Stomach (tissue), 9 donors: Measurements from ENCODE around the gene TEFM. TPM values are rescaled to one million over a fixed set of nuclear protein-coding genes. Genes with fewer than 3 reads are reported as not detected.
"Not testable (repeated sequence)": the region's sequence is repeated elsewhere in the genome, so short reads cannot be mapped to it uniquely, and the experiment has no call there.

Experiments used
- DNase-seq, 2 donors: peaks; one replicate each; pipeline versions ENCODE4 v3.0.0 to v3.0.0-alpha.2; 2013 to 2019
- H3K27ac ChIP-seq, 5 donors: fragments of 200-600 bp in 4 of 5; sonication (generic) in 4 of 5; one replicate each; pipeline ENCODE4 v1.5.1; 2013 to 2019; ENCODE audit warnings: mild to moderate bottlenecking in 1 of 5, moderate library complexity in 1 of 5
- H3K27me3 ChIP-seq, 3 donors: fragments of 200-600 bp; sonication (generic); one replicate each; pipeline ENCODE4 v1.5.1; 2017 to 2019; ENCODE audit warnings: mixed run types in 1 of 3
- H3K36me3 ChIP-seq, 4 donors: fragments of 200-600 bp; sonication (generic); 1 replicate in 3 of 4; 2 replicates in 1 of 4; pipeline ENCODE4 v1.5.1; 2016 to 2019
- H3K4me1 ChIP-seq, 4 donors: fragments of 200-600 bp; sonication (generic); one replicate each; pipeline ENCODE4 v1.5.1; 2016 to 2019
- H3K4me3 ChIP-seq, 4 donors: fragments of 200-600 bp; sonication (generic) in 3 of 4; one replicate each; pipeline ENCODE4 v1.5.1; 2016 to 2019; ENCODE audit warnings: mild to moderate bottlenecking in 1 of 4
- H3K9me3 ChIP-seq, 4 donors: fragments of 200-600 bp; sonication (generic); one replicate each; pipeline ENCODE4 v1.5.1; 2016 to 2019
- EP300 ChIP-seq: sonication (generic); formaldehyde crosslinking; IDR thresholded peaks from one replicate; pipeline ENCODE4 v1.6.1; 2017; ENCODE audit warnings: antibody characterized with exemption
- POLR2A ChIP-seq, 4 donors: fragments of 450-650 bp; IDR thresholded peaks; one replicate each; pipeline ENCODE4 v1.6.1; 2016; ENCODE audit warnings: antibody characterized with exemption in 4 of 4, control low read depth in 2 of 4, mild to moderate bottlenecking in 1 of 4, moderate library complexity in 1 of 4
- POLR2AphosphoS5 ChIP-seq, 3 donors: sonication (generic); formaldehyde crosslinking; IDR thresholded peaks; one replicate each; pipeline ENCODE4 v1.6.1; 2016; ENCODE audit warnings: antibody characterized with exemption in 3 of 3
- WGBS, 5 donors: extraction: QIAGEN DNeasy Blood & Tissue Kit in 3 of 5; methylation state at CpG; one replicate each; pipeline versions ENCODE4 v1.1.5 to v1.1.7; 2013 to 2018; 5-methylcytosine and 5-hydroxymethylcytosine counted together
- intact Hi-C: fragments of 100-400 bp; cut with DNase I; formaldehyde crosslinking; loops from one replicate; pipeline ENCODE4 v1.15.1; 2023; ENCODE audit warnings: low total_unique reads
- polyA plus RNA-seq, 3 donors: library from polyadenylated mRNA; stranded (reverse); fragments of 200-250 nt; gene quantifications; one replicate each; pipeline ENCODE4 v1.2.3, GENCODE V29; 2013
- total RNA-seq, 5 donors: library from RNA; depleted of rRNA; stranded (reverse); fragments of >200 nt; gene quantifications; one replicate each; pipeline versions ENCODE4 v1.1.0 to v1.2.3, GENCODE V29; 2014 to 2016
- TF ChIP-seq, protein P1 (sequence below), 7 experiments: fragments of 450-650 bp in 4 of 7; fragments of 200-600 bp in 3 of 7; sonication (generic) in 3 of 7; IDR thresholded peaks; one replicate each; pipeline ENCODE4 v1.5.1; 2016 to 2019; ENCODE audit warnings: antibody characterized with exemption in 7 of 7, control low read depth in 2 of 7, mild to moderate bottlenecking in 1 of 7
- donor health status: healthy with polysubstance abuse.
- donor health status: Bipolar disorder and iron deficiency.
- donor health status: healthy.

The TEFM gene
- total and polyA plus RNA-seq, 8 donors: 5.9 to 40.3 (median 12.4) TPM

- TF ChIP-seq POLR2AphosphoS5 (IDR thresholded peaks at IDR 0.05) (no peak), POLR2A (IDR thresholded peaks at IDR 0.05) (no peak), EP300 (no peak)
- TF ChIP-seq, protein P1, sequence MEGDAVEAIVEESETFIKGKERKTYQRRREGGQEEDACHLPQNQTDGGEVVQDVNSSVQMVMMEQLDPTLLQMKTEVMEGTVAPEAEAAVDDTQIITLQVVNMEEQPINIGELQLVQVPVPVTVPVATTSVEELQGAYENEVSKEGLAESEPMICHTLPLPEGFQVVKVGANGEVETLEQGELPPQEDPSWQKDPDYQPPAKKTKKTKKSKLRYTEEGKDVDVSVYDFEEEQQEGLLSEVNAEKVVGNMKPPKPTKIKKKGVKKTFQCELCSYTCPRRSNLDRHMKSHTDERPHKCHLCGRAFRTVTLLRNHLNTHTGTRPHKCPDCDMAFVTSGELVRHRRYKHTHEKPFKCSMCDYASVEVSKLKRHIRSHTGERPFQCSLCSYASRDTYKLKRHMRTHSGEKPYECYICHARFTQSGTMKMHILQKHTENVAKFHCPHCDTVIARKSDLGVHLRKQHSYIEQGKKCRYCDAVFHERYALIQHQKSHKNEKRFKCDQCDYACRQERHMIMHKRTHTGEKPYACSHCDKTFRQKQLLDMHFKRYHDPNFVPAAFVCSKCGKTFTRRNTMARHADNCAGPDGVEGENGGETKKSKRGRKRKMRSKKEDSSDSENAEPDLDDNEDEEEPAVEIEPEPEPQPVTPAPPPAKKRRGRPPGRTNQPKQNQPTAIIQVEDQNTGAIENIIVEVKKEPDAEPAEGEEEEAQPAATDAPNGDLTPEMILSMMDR (IDR thresholded peaks at IDR 0.05): no peak
- 56 to 62% (median 60%) methylated on average over 5 of the region's 5 CpGs for WGBS, 5 donors
- no peaks in the 10 kb centered on the region for H3K36me3 ChIP-seq
- H3K4me1 ChIP-seq: peaks cover 0 to under 1% (median 0%) of the 10 kb centered on the region in 4 donors
- no peak overlapping the region for H3K4me3 ChIP-seq
- no peaks in the 10 kb centered on the region for H3K27me3 ChIP-seq
- intact Hi-C loops: no loop called here
- H3K9me3 ChIP-seq: no peaks in the 10 kb centered on the region
- no peak for DNase-seq
- no peak overlapping the region for H3K27ac ChIP-seq
Observed at GRCh38 chr17:30915833-30916611, 10.0 kb upstream of the TEFM start.

DNA sequence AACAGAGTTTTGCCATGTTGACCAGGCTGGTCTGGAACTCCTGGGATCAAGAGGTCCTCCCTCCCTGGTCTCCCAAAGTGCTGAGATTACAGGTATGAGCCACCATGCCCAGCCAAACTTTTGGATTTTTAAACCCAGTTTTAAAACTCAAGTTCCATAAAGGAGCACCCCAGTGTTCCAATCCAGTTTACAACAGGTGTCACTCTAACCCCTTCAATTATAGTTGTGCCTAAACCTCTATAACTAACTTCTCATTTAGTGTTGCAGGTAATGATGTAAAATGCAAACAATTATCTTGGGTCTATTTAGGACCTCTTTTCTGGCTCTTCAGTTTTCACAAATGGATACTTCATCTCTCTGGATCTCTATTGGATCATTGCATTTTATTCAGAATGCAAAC lies 7.9 kb upstream of the TEFM start:
- TF ChIP-seq, protein P1 (IDR thresholded peaks at IDR 0.05): no peak
- TF ChIP-seq POLR2A (IDR thresholded peaks at IDR 0.05) (no peak), EP300 (no peak), POLR2AphosphoS5 (IDR thresholded peaks at IDR 0.05) (no peak)
- Histone ChIP-seq H3K36me3 (no peaks in the 10 kb centered on the region), H3K27ac (no peak overlapping the region), H3K27me3 (no peaks in the 10 kb centered on the region), H3K4me1 (no peaks in the 10 kb centered on the region), H3K9me3 (no peaks in the 10 kb centered on the region), H3K4me3 (no peak overlapping the region)
- intact Hi-C loops: no loop called here
- no peak for DNase-seq

DNA sequence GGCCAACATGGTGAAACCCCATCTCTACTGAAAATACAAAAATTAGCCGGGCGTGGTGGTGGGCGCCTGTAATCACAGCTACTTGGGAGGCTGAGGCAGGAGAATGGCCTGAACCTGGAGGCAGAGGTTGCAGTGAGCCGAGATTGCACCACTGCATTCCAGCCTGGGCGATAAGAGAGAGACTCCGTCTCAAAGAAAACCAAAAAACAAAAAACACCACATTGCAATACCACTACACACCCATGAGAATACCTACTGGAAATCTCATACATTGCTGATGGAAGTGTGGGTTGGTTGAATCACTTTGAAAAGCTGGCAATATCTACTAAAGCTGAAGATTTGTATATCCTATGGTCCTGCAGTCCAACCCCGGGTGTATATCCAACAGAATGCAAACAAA lies 4.1 kb upstream of the TEFM start:
- H3K36me3 ChIP-seq, intact Hi-C loops, H3K9me3 ChIP-seq, H3K27me3 ChIP-seq, DNase-seq, H3K4me3 ChIP-seq, H3K27ac ChIP-seq: not testable (repeated sequence)
- WGBS, 5 donors: 89 to 97% (median 93%) methylated on average over 7 of the region's 7 CpGs
- H3K4me1 ChIP-seq: peaks cover 8 to 19% (median 16%) of the 10 kb centered on the region in 4 donors

GRCh38 chr17:30908717-30909420 lies 2.8 kb upstream of the TEFM start:
- Histone ChIP-seq H3K36me3 (peaks cover 0 to 4% (median under 1%) of the 10 kb centered on the region in 4 donors), H3K9me3 (no peaks in the 10 kb centered on the region), H3K27ac (no peak overlapping the region), H3K27me3 (no peaks in the 10 kb centered on the region), H3K4me3 (no peak overlapping the region), H3K4me1 (peaks cover 12 to 31% (median 24%) of the 10 kb centered on the region in 4 donors)
- WGBS, 5 donors: 83 to 95% (median 88%) methylated on average over 3 of the region's 3 CpGs
- no peak for DNase-seq
- intact Hi-C loops: no loop called here
- TF ChIP-seq, protein P1 (IDR thresholded peaks at IDR 0.05): no peak
- TF ChIP-seq POLR2A (IDR thresholded peaks at IDR 0.05) (no peak), EP300 (no peak), POLR2AphosphoS5 (IDR thresholded peaks at IDR 0.05) (no peak)

GRCh38 chr17:30905742-30906100 lies 317 bp downstream of the TEFM start:
- H3K4me1 ChIP-seq: peaks cover 12 to 38% (median 24%) of the 10 kb centered on the region in 4 donors
- peak overlapping the region; percentile 73 to 96 (median 82) for H3K4me3 ChIP-seq
- DNase-seq: peak in 1 of 2 donors; percentile 34
- WGBS, 5 donors: 0 to 1% (median 1%) methylated on average over 11 of the region's 11 CpGs
- H3K27me3 ChIP-seq: no peaks in the 10 kb centered on the region
- H3K36me3 ChIP-seq: peaks cover 0 to 29% (median 24%) of the 10 kb centered on the region in 4 donors
- TF ChIP-seq, protein P1 (IDR thresholded peaks at IDR 0.05): no peak
- no peak for TF ChIP-seq POLR2A (IDR thresholded peaks at IDR 0.05)
- peak overlapping the region; percentile 90 to 92 (median 91) for H3K27ac ChIP-seq
- H3K9me3 ChIP-seq: no peaks in the 10 kb centered on the region
- intact Hi-C loops: no loop called here
